NCI-H2107 (cell line): ENCODE data around the gene PRR30.
"Not testable (repeated sequence)": the region's sequence is repeated elsewhere in the genome, so short reads cannot be mapped to it uniquely, and the experiment has no call there.

Experiments
- DNase-seq: peaks from one replicate; lab custom pipeline; 2025; lab: John Stamatoyannopoulos, UW

Gene PRR30

DNA sequence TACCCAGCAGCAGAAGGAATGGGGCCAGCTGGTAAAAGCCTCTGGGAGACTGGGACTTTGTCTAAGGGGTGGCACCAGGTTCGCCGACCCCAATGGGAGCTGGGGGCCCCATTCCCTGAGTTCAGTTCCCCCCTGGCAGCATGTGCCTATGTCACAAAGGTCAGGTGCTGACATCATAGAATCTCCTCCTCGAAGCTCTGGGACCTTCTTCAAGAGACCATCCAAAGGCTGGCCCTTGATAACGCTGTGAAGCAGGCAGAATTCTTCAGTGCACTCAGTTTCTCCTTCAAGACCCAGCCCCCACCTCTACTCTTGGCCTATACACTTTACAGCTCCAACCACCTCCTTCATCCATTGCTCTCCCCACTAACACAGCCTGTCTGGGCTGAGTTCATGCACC, at the start of gene PRR30:
Gene PRR30, minus strand, starts transcription at position 101 of the 400 bp plus-strand sequence. CDS start 1,081 bp downstream, outside the sequence.
- DNase-seq: no peak

DNA sequence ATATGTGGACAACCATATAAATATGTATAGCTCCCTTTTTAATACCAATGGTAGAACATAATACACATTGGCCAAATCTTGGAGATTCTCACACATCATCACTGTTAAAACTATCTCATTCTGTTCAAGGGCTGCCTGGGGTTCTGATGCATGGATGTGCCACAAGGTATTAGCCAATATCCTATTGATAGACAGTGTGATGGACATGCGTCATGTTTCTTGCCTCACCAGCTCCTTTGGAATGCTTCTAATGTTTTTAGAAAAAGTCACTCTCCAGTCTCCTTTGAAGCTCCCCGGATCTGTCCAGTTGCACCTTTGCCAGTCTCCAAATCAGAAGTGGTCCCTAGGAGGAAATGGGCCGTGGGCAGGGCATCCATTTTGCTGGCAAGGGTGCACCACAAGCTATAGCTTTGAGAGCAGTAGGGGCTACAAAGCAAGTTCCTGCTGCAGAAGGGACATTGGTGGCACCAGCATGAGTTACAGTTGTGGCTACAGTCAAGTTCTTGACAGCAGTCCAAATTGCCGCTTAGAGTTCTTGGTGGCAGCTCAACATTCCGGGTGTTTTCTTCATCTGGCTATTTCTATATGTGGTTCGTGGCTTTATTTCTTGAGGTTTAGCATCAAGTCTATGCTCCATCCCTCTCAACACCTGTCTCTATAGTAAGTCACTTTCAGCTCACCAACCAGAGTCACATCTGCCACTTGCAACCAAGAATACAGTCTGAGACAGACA, 47.6 kb upstream of the PRR30 start:
- DNase-seq: no peak

DNA sequence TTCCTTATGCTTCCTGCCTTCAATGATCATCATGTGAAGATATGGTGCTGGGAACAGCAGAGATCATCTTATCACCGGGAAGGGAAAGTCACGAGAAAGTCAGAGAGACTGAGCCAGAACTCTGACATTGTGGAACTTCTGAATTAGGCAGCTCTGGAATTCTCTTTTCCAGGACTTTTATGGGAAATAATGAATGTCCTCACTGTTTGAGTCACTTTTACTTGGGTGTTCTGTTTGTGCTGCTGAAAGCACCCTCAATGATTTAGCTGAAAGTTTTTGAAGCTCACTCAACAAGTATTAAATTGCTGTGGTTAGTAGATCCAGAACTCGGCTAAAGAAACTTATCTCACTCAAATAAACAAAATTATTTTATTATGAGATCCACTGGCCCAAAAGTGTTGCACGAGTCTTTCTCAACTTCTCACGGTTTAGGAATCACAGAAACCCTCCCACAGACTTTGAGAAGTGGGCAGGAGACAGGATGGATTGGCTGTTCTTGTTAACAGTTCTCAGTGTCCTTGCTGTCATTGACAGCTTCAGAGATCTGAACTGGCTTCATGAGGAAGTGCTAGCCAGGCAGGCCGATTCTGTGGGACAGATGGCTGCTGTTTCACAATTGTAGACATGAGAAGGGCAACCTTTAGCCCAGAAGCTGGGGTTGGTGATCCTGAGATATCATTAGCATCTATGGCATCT, 46.3 kb upstream of the PRR30 start:
- DNase-seq: no peak

- DNase-seq: no peak
Measured at GRCh38 chr2:27184115-27184514, 44.9 kb upstream of the PRR30 start.

DNA sequence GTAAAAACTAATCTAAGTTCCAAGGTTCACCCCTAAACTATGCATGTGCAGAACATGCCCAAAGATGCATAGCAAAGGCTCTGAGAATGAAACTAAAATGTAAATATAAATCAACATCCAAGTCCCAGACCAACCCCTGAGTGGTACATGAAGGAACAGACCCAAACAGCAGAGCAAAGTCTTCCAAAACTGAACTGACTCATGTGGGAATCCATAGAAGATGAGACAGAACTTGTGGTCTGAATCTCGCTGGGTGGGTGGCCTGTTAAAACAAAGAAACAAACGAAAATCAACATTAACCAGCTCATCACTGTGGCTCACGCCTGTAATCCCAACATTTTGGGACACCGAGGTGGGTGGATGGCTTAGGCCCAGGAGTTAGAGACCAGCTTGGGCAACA, 43.1 kb upstream of the PRR30 start:
- no peak for DNase-seq

DNA sequence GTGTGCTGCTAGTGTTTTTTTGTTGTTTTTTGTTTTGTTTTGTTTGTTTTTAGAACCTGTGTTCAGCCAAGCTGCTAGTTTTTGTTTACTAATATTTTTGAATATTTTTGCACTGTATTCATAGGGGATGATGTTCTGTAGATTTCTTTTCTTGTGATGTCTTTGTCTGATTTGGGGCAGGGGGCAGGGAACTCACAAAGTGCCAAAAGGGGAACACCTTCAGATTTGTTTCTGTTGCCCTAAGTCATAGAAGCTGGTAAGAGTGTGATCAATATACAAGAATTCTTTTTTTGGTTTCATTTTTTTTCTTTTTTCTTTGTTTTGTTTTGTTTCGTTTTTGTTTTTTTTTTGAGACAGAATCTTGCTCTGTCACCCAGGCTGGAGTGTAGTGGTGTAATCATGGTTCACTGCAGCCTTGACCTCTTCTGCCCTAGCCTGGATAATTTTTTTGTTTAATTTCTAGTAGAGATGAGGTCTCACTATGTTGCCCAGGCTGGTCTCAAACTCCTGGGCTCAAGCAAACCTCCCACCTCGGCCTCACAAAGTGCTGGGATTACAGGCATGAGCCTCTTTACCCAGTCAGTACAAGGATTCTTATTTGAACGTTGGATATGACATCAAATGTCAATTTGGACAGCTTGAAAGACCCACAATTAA, 40.3 kb upstream of the PRR30 start:
- DNase-seq: no peak

DNA sequence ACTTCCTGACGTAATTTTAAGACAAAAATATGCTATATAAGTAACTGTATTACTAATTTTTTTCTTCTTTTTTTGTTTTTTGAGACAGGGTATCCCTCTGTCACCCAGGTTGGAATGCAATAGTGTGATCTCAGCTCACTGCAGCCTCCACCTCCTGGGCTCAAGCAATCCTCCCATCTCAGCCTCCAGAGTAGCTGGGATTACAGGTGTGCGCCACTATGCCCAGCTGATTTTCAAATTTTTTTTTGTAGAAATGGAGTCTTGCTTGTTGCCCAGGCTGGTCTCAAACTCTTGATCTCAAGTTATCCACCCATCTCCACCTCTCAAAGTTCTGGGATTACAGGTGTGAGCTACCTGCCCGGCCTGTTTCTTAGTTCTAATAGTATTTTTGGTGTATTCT, 39.3 kb upstream of the PRR30 start:
- no peak for DNase-seq

GRCh38 chr2:27177441-27178351, 38.5 kb upstream of the PRR30 start:
- DNase-seq: no peak

DNA sequence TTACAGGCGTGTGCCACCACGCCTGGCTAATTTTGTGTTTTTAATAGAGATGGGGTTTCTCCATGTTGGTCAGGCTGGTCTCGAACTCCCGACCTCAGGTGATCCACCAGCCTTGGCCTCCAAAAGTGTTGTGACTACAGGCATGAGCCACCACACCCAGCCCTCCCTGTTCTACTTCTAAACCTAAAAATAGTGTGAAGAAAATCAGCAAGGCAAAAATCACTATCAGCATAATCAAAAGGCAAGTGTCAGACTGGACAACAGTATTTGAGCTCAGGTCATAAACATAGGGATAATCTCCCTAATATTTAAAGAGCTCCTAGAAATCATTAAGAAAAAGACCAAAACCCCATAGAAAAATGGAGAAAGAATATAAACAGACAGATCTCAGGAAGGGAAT, 36.6 kb upstream of the PRR30 start:
- not testable (repeated sequence) for DNase-seq

GRCh38 chr2:27175330-27175729, 36.1 kb upstream of the PRR30 start:
- DNase-seq: no peak

- DNase-seq: no peak
Measured at GRCh38 chr2:27174638-27175037, 35.4 kb upstream of the PRR30 start.

GRCh38 chr2:27171351-27171848, 32.2 kb upstream of the PRR30 start:
- DNase-seq: no peak

GRCh38 chr2:27170581-27171337, 31.5 kb upstream of the PRR30 start:
- DNase-seq: no peak

DNA sequence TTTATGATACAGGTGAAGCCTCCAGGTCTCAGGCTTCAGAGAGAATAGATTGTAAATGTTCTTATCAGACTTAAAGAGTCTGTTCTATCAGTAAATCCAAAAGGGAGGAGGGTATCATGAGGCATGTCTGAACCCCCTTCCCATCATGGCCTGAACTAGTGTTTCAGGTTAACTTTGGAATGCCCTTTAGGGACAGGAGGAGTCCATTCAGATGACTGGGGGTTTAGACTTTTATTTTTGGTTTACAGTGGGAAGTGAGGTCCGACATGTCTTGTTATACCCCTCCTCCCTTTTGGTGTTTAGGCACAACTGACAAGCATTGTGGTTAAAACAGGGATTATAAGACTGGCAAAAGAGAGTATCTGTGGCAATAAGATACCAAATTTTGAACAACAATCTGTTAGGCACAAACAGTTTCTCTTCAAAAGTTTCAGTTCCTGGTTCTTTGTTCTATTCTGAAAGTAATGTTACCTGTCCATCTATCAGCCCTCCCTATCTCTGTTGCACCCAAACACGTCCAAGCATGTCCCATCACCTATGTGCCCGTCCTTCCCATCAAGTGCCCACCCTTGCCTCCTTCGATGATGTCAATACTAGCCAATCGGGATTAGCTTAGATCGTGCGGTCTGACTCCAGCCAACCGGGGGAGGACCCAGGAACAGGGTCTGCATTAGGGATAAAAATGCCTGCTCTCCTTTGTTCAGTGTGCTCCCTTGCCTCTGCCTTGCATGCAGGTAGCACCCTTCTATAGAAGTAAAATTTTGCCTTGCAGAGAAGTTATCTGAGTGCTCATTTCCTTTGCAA, 26.0 kb upstream of the PRR30 start:
- no peak for DNase-seq

DNA sequence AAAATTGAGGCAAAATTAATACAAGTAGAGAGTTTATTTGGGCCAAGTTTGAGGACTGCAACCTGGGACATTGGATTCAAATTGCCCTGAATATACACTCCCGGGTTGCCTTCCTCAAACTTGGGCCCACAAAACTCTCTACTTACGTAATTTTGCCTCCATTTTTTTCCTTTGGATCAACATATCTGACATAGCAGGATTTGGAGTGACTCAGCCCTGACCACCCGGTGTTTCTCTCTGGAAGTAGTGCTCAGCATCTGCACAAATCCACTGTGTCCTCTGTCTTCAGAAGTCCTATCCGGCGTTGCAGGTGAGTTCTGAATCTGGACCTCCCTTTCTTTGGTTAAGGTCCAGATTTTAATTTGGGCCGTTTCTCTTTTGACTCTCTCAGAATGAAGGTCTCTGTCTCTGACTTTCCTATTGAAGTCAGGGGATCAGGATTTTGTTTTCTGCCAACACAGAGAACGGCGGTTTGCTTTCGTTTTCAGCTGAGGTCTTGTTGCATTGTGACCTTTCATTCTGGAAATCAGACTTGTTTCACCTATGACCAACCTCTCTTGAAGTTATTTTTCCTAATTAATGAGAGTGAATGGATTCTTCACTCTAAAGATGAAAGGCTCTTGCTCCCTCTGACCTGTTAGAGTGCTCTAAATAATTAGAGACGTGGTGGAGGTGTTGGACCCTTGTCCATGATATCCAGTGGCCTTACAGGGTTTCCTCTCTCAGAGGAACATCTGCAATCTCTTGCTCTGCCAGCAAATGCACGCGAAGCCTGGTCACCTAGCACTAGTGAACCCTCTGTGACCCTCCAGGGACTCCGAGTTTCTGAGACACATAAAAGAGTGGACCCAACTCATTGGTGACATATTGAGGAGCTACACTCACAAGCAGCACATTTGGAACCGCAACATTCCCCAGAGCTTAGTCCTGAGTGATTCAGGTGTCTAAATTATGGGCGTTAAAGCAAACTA, 23.2 kb upstream of the PRR30 start:
- DNase-seq: no peak

DNA sequence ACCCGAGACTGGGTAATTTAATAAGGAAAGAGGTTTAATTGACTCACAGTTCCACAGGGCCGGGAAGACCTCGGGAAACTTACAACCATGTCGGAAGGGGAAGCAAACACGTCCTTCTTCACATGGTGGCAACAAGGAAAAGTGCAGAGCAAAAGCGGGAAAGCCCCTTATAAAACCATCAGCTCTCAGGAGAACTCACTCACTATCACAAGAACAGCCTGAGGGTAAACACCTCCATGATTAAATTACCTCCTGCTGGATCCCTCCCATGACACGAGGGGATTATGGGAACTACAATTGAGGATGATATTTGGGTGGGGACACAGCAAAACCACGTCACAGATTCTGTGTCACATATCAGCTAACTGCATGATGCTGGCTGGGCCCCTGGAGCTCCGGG, 21.0 kb upstream of the PRR30 start:
- no peak for DNase-seq

GRCh38 chr2:27159271-27159670, 20.1 kb upstream of the PRR30 start:
- no peak for DNase-seq

GRCh38 chr2:27158468-27158867, 19.3 kb upstream of the PRR30 start:
- DNase-seq: no peak

GRCh38 chr2:27155069-27155520, 15.9 kb upstream of the PRR30 start:
- DNase-seq: no peak
